ENCODE data around the gene CD160. TPM values are rescaled to one million over a fixed set of nuclear protein-coding genes. Genes with fewer than 3 reads are reported as not detected.

The CD160 gene
- total RNA-seq, 1 donor from 2014 or later, result not detected

- Mint-ChIP-seq H3K27ac (no peak overlapping the region), H3K4me3 (no peak overlapping the region), H3K4me1 (ENCODE audit: unreplicated experiment) (peaks cover 5% of the 10 kb centered on the region), H3K27me3 (no peaks in the 10 kb centered on the region), H3K9me3 (no peaks in the 10 kb centered on the region), H3K36me3 (peaks cover 26% of the 10 kb centered on the region)
- no peak for TF ChIP-seq CTCF (conservative IDR thresholded peaks at IDR 0.05)
- DNase-seq (ENCODE audit: extremely low spot score, unreplicated experiment), result no peak
These were observed 51.8 kb downstream of the CD160 start for GRCh38 chr1:145771056-145771455.

DNA sequence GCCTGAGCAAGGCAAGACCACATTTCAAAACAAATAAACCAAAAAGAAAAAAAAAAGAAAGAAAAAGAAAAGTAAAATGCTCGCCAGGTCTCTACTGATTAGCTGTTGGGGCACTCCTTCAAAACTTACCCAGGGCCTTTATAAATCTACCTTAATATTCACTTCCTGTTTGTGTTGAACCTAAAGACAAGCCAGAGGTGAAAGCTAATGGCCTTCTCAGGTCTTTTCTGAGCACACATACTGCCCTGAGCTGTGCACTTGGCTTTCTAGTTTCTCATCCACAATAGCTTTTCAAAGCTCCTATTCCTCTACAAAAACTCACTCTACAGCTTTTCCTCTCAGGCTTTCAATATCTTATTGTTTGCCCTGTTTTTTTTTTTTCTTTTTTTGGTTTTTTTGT is 54.1 kb downstream of the CD160 start:
- TF ChIP-seq CTCF (conservative IDR thresholded peaks at IDR 0.05), result no peak

DNA sequence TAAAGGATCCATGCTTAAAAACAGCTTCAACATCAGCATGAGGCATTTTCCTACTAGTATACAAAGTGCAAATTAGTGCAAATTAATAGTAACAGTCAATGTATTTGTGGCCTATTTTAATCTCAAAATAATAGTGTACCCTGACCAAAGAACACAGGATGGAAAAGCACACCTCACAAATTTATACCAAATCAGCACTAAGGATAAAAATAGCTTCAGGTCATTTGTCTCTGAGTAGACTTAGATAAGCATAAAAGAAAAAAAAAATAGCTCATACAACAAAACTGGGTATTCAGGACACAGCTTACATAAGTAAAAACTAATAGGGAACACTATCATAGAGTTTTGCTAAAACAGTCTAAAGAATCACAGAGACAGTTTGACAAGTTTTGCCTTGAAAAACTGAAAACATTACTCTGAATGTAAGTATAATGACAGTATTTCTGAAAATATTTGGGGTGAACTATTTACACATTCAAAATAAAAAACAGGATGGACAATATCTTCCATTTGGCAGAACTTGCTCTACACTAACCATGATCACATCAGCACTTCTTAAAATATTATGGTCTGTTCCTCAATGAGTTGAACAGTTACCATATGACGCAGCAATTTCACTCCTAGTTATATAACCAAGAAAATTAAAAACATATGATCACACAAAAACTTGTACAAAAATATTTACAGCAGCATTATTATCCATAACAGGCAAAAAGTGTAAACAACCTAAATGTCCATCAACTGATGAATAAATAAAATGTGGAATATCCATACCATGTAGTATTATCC is 58.3 kb downstream of the CD160 start:
- H3K27ac Mint-ChIP-seq, result no peak overlapping the region
- no peak for DNase-seq (ENCODE audit: extremely low spot score, unreplicated experiment)
- H3K36me3 Mint-ChIP-seq, result peaks cover 14% of the 10 kb centered on the region
- no peaks in the 10 kb centered on the region for H3K9me3 Mint-ChIP-seq
- H3K4me1 Mint-ChIP-seq (ENCODE audit: unreplicated experiment), result peaks cover 9% of the 10 kb centered on the region
- no peak for TF ChIP-seq CTCF (conservative IDR thresholded peaks at IDR 0.05)
- H3K27me3 Mint-ChIP-seq, result no peaks in the 10 kb centered on the region
- H3K4me3 Mint-ChIP-seq, result no peak overlapping the region

More for the DNA sequence above, 54.1 kb downstream of the CD160 start:
- Mint-ChIP-seq H3K27me3 (no peaks in the 10 kb centered on the region), H3K9me3 (no peaks in the 10 kb centered on the region), H3K27ac (peak overlapping the region; percentile 44), H3K4me3 (no peak overlapping the region), H3K36me3 (peaks cover 26% of the 10 kb centered on the region), H3K4me1 (ENCODE audit: unreplicated experiment) (peaks cover 5% of the 10 kb centered on the region)
- DNase-seq (ENCODE audit: extremely low spot score, unreplicated experiment), result no peak

GRCh38 chr1:145778146-145778540 is 58.8 kb downstream of the CD160 start:
- no peak overlapping the region for H3K27ac Mint-ChIP-seq
- peaks cover 10% of the 10 kb centered on the region for H3K36me3 Mint-ChIP-seq
- H3K4me3 Mint-ChIP-seq, result no peak overlapping the region
- H3K4me1 Mint-ChIP-seq (ENCODE audit: unreplicated experiment), result peaks cover 9% of the 10 kb centered on the region
- no peaks in the 10 kb centered on the region for H3K9me3 Mint-ChIP-seq
- TF ChIP-seq CTCF (conservative IDR thresholded peaks at IDR 0.05), result no peak
- DNase-seq (ENCODE audit: extremely low spot score, unreplicated experiment), result no peak
- H3K27me3 Mint-ChIP-seq, result no peaks in the 10 kb centered on the region

DNA sequence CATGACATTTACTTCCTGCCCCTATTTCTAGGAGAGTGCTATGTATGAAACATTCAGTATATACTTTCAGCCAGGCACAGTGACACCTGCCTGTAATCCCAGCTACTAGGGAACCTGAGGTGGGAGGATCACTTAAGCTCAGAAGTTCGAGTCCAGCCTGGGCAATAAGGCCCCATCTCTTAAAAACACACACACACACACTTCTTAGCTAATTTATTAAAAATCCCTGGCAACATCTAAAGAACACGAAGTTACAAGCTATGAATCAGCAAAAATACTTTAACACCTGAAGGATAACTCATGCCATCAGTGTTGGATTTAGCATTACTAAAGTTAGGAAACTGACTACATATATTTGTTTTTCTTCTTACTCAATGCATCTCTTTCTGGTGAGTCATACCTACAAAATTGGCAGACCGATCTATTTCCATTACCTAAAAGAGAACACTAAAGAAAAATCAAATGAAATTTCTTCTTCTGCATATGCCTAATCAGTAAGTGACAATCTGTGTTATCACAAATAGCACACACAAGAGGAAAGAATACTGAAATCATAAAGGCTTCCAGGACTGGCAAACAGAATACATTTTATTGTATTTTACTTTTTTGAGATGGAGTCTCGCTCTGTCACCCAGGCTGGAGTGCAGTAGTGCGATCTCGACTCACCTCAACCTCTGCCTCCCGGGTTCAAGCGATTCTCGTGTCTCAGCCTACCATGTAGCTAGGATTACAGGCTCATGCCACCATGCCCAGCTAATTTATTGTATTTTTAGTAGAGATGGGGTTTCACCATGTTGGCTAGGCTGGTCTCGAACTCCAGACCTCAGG is 63.2 kb downstream of the CD160 start:
- Mint-ChIP-seq H3K4me3 (no peak overlapping the region), H3K9me3 (no peaks in the 10 kb centered on the region), H3K4me1 (ENCODE audit: unreplicated experiment) (peaks cover 4% of the 10 kb centered on the region), H3K36me3 (peaks cover 5% of the 10 kb centered on the region), H3K27ac (peak overlapping the region; percentile 70), H3K27me3 (no peaks in the 10 kb centered on the region)
- TF ChIP-seq CTCF (conservative IDR thresholded peaks at IDR 0.05), result no peak
- no peak for DNase-seq (ENCODE audit: extremely low spot score, unreplicated experiment)

Data from type B pancreatic cell (in vitro differentiated cells).